GM12874 (cell line): ENCODE data around the gene NXPH2.

ENCODE experiments used
- TF ChIP-seq, protein P1 (sequence below): IDR thresholded peaks from 2 replicates; pipeline ENCODE4 v1.5.1; 2011; ENCODE audit warnings: low read depth, mild to moderate bottlenecking, control low read depth, low read length, moderate library complexity; ENCODE audit not compliant: insufficient read depth

Gene NXPH2

DNA sequence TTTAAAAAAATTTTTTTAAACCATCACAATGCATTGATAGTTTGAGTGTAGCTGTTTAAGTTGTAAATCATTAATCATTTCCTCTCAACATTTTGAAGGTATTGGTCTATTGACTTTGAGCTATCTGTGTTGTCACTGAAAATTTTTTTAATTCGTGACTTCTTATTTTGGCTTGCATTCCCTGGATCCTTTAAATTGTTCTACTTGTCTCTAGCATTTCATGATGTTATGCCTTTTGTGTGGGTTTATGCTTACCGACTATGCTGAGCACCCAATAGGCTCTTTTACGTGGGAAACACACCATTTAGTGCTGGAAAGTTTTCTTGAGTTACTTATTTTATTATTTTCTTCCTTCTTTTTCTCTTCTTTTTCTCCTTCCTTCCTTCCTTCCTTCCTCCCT, 31.2 kb upstream of the NXPH2 start:
- TF ChIP-seq, protein P1, sequence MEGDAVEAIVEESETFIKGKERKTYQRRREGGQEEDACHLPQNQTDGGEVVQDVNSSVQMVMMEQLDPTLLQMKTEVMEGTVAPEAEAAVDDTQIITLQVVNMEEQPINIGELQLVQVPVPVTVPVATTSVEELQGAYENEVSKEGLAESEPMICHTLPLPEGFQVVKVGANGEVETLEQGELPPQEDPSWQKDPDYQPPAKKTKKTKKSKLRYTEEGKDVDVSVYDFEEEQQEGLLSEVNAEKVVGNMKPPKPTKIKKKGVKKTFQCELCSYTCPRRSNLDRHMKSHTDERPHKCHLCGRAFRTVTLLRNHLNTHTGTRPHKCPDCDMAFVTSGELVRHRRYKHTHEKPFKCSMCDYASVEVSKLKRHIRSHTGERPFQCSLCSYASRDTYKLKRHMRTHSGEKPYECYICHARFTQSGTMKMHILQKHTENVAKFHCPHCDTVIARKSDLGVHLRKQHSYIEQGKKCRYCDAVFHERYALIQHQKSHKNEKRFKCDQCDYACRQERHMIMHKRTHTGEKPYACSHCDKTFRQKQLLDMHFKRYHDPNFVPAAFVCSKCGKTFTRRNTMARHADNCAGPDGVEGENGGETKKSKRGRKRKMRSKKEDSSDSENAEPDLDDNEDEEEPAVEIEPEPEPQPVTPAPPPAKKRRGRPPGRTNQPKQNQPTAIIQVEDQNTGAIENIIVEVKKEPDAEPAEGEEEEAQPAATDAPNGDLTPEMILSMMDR = no peak

DNA sequence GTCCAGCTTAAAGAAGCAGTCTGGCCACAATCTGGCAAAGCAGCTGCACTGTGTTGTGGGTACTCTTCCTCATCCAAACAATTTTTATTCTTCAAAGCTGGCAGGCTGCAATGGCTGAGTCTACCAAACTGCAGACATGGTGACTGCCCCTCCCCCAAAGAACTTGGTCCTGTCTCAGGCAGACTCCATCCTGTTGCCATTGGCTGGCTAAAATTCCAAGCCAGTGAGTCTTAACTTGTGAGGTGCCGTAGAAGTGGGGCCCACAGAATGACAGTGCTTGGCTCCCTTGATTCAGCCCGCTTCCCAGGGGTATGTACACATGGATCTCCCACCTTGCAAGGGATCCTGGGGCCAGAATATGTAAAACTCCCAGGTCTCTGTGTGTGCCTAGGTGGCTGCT, 14.5 kb upstream of the NXPH2 start:
- TF ChIP-seq, protein P1 = no peak

- TF ChIP-seq, protein P1 = peak; percentile 54; the same call in 1 of the 2 replicates
Observed at GRCh38 chr2:138787053-138787666, 7.0 kb upstream of the NXPH2 start.

- TF ChIP-seq, protein P1 = no peak
Observed at GRCh38 chr2:138782383-138782782, 2.2 kb upstream of the NXPH2 start.

DNA sequence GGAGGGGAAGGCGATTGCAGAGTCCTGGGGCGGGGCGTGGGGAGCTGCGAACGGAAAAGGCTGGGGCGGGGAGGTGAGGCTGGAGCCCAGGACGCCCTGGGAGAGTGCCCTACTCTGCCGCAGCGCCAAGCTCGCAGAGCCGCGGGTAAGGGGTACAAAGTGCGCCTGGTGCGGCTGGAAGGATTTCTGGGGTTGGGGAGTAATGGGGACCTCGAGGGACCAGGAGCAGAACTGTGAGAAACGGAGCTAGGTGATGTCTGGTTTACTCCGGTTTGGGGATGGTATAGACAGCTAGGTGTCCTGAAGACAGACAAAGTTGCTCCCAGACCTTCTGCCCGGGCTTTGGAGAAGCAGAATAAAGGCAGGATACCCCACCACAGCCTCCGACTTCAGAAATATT, 718 bp upstream of the NXPH2 start:
- TF ChIP-seq, protein P1 = no peak

DNA sequence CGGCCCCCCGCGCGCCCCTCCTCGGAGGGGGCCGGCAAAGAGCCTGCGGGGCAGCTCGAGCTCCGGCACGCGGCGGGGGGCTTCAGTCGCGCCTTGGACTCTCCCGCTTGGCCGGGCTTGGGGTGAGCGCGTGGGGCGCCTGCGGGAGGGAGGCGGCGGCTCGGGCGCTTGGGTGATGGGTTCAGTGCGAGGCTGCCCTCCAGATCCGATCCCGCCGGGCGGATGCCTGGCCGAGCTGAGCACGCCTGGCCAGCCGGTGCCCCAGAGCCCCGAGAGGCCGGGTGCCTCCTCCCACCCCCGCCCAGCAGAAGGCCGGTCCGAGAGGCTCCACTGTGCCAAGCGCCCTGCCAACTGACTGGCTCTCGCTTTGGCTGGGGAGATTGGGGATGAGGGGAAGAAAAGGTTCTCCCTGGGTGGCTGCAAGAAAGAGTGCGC, 273 bp upstream of the NXPH2 start:
- TF ChIP-seq, protein P1 = no peak

- TF ChIP-seq, protein P1 = no peak
Observed at GRCh38 chr2:138779406-138779780, 797 bp downstream of the NXPH2 start.
